IPS DF 4.7 (cell line): ENCODE data around the gene ANKRD12.

ENCODE experiments used
- DNase-seq: peaks from one replicate; pipeline ENCODE4 v3.0.0-alpha.2; 2013; ENCODE audit warnings: low spot score; ENCODE audit errors: extremely low read depth

The ANKRD12 gene

GRCh38 chr18:9106094-9106493 is 30.5 kb upstream of the ANKRD12 start:
- DNase-seq, result no peak

- no peak for DNase-seq
Observed at GRCh38 chr18:9106800-9107584, 29.6 kb upstream of the ANKRD12 start.

- no peak for DNase-seq
Observed at GRCh38 chr18:9108911-9109310, 27.7 kb upstream of the ANKRD12 start.

DNA sequence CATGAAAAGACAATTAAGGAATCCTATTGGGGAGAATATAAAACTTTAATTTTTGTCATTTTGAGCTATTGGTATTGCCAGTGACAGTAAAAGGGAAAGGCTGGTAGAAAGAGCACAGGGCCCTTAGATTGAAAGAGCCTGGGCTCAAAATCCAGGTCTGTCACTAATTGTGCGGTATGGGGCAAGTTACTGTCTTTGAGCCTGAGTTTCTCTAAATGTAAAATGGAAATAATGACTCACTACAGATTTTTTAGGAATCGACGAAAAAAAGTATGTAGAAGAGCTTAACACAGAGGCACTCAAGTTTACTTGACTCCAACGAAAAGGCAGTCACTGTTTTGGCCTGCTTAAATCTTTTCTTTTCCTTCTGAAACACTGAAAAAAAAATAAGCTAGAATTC is 27.1 kb upstream of the ANKRD12 start:
- no peak for DNase-seq

DNA sequence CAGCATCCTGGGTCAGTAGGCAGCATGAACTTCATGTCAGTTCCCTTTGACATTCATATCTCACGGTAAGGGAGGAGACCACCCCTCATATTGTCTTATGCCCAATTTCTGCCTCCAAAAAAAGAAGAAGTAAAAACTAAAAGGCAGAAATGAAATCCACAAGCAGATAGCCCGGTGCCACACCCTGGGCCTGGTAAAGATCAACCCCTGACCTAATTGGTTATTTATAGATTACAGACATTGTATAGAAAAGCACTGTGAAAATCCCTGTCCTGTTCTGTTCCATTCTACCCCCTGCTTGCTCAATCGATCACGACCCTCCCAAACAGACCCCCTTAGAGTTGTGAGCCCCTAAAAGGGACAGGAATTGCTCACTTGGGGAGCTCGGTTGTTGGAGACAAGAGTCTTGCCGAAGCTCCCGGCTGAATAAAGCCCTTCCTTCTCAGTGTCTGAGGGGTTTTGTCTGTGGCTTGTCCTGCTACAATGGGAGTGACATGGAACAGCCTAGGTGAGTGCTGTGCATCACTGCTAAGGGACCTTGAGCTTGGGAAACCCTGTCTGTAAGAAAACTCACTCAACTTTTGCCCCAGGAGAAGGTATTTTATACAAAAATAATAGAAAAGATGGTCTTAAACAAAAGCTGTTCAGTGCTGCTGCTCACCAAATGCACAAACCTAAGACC is 23.0 kb upstream of the ANKRD12 start:
- no peak for DNase-seq

- DNase-seq, result no peak
Observed at GRCh38 chr18:9115984-9116383, 20.6 kb upstream of the ANKRD12 start.

GRCh38 chr18:9117980-9118841 is 18.4 kb upstream of the ANKRD12 start:
- no peak for DNase-seq

DNA sequence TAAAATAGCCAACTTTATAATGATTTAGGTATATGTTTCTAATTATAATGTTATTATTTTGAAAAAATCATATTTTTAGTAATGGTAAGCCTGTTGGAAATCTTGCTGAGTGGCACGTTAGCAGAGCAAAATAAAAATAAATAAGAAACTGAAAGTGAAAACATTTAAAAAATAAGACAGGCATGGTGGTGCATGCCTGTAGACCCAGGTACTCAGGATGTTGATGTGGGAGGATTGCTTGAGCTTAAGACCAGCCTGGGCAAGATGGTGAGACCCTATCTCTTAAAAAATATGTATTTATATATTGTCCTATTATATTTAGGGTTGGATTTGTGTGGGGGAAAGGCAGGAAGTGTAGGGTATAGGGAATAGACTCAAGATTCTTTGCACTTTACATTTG is 15.8 kb upstream of the ANKRD12 start:
- DNase-seq, result no peak

DNA sequence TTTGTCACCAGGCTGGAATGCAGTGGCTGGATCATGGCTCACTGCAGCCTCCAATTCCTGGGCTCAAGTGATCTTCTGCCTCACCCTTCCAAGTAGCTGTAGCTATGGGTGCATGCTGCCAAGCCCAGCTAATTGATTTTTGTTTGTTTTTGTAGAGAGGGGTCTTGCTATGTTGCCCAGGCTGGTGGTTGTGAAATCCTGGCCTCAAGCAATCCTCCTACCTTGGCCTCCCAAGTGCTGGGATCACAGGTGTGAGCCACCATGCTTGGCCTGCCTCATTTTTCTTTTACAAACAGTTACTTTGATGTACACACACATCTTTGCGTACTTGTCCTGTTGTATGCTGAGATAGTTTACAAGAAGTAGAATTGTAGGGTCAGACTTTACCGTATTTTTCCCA is 13.1 kb upstream of the ANKRD12 start:
- no peak for DNase-seq

DNA sequence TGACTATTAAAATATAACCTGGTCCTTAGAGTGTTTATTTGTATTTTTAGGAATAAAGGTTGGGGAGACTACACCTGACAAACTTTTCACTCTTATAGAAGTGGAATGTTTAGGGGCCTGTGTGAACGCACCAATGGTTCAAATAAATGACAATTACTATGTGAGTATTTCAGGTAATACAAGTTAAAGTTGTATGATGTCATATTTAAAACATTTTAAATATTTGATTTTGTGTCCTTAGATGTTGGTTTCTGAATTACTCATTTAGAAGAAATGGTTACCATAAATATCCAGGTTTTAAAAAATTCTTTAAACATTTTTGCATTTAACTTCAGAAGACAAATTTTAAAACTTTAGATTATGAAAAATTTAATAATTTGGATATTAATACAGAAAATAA is 11.8 kb upstream of the ANKRD12 start:
- DNase-seq, result no peak

GRCh38 chr18:9126337-9126736 is 10.2 kb upstream of the ANKRD12 start:
- no peak for DNase-seq

GRCh38 chr18:9130195-9130594 is 6.4 kb upstream of the ANKRD12 start:
- no peak for DNase-seq

GRCh38 chr18:9130806-9131205 is 5.8 kb upstream of the ANKRD12 start:
- DNase-seq, result no peak

- DNase-seq, result no peak
Observed at GRCh38 chr18:9132628-9133027, 4.0 kb upstream of the ANKRD12 start.

GRCh38 chr18:9133225-9133624 is 3.4 kb upstream of the ANKRD12 start:
- DNase-seq, result no peak

DNA sequence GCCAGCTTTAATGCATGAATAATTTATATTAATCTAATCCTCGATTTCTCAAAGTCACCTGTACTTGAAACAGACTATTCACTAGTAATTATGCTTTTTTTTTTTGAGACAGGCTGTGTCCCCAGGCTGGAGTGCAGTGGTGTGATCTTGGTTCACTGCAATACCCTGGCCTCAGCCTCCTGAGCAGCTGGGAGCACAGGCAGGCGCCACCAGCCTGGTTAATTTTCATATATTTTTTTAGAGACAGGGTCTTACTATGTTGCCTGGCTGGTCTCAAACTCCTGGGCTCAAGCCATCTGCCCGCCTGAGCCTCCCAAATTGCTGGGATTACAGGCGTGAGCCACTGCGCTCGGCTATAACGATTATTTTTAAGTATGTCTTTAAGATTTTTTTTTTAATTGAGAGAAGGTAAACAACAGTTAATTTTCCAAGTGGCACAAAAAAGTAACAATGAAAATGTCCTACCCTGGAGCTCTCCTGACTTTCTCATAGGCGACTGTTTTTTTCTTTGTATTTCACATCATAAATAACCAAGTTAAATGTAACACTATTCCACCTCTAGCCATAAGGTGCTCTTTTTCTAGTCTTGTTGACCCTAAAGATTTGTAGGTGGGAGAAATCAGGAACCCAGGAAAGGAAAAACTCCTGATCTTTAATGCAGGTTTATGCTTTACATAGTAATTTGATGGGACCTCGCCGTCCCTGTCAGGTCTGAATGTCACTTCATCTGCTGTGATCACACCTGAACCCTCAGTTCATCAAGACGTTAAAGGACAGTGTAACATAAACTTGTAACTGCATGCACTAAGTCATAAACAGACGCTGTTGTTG is 1.3 kb upstream of the ANKRD12 start:
- DNase-seq, result no peak

DNA sequence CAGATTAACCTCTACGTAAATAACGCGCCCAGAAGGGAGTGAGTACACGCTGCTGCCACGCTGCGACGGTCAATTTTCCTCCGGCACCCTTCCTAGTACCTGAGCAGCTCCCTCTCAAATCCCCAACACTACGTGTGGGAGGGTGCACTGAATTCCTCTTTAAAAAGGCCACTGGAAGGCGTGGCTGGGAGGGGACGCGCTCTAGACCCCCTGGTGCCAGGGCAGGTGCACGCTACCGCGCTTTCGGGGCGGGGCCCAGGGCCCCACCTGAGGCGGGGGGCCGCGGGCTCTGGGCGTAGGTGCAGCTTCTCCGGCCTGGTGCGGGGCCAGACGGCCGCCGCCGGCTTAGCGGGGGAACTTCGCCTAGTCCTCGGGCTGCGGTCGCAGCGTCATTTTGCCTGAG is 668 bp upstream of the ANKRD12 start:
- no peak for DNase-seq

- DNase-seq, result no peak
Observed at GRCh38 chr18:9137168-9138066, 836 bp downstream of the ANKRD12 start.

GRCh38 chr18:9139400-9140039 is 2.9 kb downstream of the ANKRD12 start:
- DNase-seq, result no peak

GRCh38 chr18:9140381-9140780 is 3.8 kb downstream of the ANKRD12 start:
- DNase-seq, result no peak
